T-helper 1 cell (primary cell): ENCODE results near the gene NUDT12.

Experiments used
- DNase-seq, 5 donors: peaks; one replicate each; pipeline ENCODE4 v3.0.0-alpha.2; 2012 to 2020

Gene NUDT12

GRCh38 chr5:103539376-103540330, 22.9 kb downstream of the NUDT12 start:
- no peak for DNase-seq

- no peak for DNase-seq
Observed at GRCh38 chr5:103532086-103532734, 30.4 kb downstream of the NUDT12 start.

- no peak for DNase-seq
Observed at GRCh38 chr5:103526164-103526915, 36.2 kb downstream of the NUDT12 start.

- no peak for DNase-seq
Observed at GRCh38 chr5:103525361-103525760, 37.2 kb downstream of the NUDT12 start.

- no peak for DNase-seq
Observed at GRCh38 chr5:103523319-103523718, 39.3 kb downstream of the NUDT12 start.

- DNase-seq = no peak
Observed at GRCh38 chr5:103522586-103522985, 40.0 kb downstream of the NUDT12 start.

GRCh38 chr5:103519550-103519949, 43.0 kb downstream of the NUDT12 start:
- no peak for DNase-seq

- DNase-seq = no peak
Observed at GRCh38 chr5:103514371-103514770, 48.2 kb downstream of the NUDT12 start.

- no peak for DNase-seq
Observed at GRCh38 chr5:103513701-103514100, 48.9 kb downstream of the NUDT12 start.

- no peak for DNase-seq
Observed at GRCh38 chr5:103512500-103512899, 50.1 kb downstream of the NUDT12 start.

GRCh38 chr5:103511554-103511885, 51.1 kb downstream of the NUDT12 start:
- DNase-seq = no peak

GRCh38 chr5:103510851-103511553, 51.6 kb downstream of the NUDT12 start:
- no peak for DNase-seq

GRCh38 chr5:103505581-103506305, 56.8 kb downstream of the NUDT12 start:
- DNase-seq = no peak

GRCh38 chr5:103503066-103503465, 59.5 kb downstream of the NUDT12 start:
- DNase-seq = no peak

GRCh38 chr5:103502662-103503061, 59.9 kb downstream of the NUDT12 start:
- no peak for DNase-seq
